GM19468 (cell line): ENCODE data around the gene FCRL1.

Source experiments
- ATAC-seq: cut with Tn5 transposase; IDR thresholded peaks from one replicate; pipeline ENCODE4 v1.9.1; 2021; ENCODE audit warnings: mild to moderate bottlenecking, moderate library complexity, moderate number of reproducible peaks; ENCODE audit not compliant: unreplicated experiment; ENCODE audit errors: extremely low read depth

The FCRL1 gene

DNA sequence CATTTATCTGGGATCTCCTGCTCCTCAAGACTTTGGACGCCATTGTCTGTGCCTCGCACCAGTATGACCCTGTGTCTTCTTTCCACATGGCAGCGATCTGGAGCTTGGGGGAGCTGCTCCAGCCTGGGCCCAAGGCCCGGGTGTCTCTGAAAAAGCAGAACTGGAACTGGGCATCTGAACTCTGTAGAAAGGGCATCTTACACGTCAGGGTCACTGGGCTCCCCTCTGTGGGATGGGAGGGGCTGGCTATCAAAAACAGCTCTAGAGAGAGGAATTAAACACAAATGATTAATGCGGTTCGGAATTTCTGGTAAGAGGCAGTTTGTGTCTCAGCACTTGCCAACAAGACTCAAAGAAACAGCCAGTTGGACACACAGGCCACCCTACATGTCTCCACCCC is 16.1 kb downstream of the FCRL1 start:
- ATAC-seq = no peak

DNA sequence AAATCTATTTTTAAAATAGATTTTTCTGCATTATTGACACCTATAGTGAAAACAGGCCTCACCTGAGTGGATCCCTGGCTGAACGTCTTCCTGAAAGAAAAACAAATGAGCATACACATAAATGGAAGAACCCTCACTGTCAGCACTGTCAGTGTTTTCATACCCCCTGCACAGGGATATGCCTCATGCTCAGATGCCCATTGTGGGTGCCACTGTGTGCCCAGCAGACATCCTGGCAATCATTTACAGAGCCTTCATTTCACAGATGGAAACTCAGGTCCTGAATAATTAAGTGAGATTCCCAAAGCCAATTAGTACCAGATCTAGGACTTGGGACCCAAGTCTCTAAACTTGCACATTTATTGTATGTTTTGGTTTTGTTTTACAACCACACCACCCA is 19.9 kb downstream of the FCRL1 start:
- no peak for ATAC-seq

DNA sequence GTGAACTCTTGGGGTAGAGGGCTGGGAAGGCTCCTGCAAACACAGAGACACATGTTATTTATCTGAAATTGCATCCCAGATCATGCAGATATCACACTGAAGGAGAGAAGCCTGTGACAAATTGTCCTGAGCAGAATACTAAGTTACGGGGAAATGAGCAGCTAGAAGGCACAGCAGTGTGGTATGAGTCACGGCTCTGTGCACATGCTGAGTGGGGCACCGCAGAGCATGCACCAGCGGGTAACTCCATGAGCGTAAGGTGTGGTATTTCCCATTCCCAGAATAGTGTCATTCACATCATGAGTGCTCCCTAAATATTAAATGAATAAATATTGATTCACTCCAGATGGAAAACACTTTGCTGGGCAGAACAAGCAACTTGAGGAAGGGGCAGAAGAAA is 21.7 kb downstream of the FCRL1 start:
- ATAC-seq = no peak

DNA sequence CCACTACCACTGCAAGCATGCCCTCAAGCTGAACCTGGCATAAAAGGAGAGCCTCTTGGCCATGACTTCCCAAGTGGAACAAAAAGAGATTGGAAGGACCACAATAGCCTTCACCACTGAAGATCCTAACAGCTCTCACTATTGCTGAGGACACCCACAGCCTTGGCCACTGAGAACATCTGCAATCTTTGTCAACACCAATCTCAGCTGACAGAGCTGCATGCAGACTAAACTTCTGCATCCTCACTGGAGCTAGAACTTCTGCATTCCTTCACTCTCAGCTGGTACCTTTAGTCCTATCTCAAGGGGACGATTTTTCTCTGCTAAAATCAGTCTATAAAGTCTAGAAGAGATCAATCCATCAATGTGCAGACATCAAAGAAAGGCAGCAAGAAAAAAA is 34.7 kb downstream of the FCRL1 start:
- ATAC-seq = no peak

DNA sequence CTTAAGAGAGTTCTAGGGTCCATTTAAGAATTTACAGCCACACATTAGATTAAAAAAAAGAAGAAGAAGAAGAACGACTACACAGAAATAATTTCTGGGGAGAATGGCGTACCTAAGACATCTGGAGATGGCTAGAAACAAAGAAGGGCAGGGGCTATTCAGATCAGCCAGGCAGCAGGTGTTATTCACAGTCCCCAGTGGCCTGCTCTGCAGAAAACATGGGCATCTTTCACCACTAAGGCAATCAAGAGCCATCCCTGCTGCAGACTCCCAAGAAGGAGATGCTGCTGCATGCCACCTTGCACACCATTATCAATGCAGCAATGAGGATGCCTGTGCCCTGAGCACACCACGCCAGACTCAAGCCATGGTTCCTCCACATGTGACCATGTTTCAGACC is 35.1 kb downstream of the FCRL1 start:
- no peak for ATAC-seq

DNA sequence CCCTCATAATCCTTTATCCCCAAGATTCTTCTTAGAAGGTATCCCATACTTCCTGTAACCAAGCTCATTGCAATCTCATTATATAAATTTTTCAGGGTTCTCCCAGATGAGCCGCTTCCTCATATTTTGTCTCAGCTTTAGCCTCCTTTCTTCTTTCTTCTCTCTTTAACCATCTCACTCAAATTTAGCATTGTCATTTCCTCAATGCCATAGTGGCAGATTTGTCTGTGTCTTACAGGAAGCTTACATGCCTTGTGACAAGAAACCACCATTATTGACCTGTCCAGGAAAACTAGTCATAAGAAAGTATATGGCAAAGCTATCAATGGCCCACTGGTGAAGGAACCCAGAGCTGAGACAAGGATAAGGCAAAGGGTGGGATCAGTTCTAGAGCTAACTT is 37.0 kb downstream of the FCRL1 start:
- ATAC-seq = no peak

DNA sequence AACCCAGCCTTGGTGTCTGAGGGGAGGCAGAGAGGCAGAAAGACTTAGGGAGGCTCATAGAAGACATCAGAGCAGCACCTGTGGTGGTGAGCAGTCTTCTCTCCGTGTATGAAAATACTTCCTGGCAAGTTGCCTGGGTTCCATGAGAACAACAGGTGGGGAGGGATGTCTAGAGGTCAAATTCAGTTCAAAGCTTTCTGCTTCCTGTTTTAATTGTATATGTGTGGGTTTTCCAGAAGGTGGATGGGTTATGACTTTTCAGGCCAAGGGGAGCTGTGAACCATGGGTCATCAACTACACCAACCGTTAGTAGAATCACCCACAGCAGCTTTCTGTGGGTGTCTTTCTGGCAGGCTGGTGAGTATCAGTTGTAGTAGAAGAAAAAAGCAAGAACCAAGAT is 38.9 kb downstream of the FCRL1 start:
- no peak for ATAC-seq

DNA sequence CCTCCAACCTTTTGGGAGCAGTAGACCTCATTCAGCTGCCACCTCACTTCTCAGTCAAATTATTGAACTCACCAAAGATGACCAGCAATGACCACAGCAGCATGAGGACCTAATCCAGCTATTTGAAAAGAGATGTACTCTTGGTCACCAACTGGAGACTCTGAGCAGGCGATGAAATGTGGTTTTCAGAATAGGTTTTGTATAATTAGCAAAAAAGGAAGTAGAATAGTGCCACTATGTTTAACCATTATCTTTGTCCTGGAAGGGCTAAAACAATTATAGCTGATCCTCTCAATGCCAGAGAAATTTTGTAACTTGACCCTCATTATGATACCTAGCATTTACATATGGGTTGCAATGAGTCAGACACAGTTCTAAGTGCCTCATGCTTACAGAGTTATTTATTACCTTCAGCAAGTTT is 42.9 kb downstream of the FCRL1 start, which contains the start of gene FCRL2:
Gene FCRL2 (minus strand): TSS at position 162 of the 421 bp plus-strand sequence. CDS start 59 bp downstream, at position 103.
- ATAC-seq = peak; percentile 36

DNA sequence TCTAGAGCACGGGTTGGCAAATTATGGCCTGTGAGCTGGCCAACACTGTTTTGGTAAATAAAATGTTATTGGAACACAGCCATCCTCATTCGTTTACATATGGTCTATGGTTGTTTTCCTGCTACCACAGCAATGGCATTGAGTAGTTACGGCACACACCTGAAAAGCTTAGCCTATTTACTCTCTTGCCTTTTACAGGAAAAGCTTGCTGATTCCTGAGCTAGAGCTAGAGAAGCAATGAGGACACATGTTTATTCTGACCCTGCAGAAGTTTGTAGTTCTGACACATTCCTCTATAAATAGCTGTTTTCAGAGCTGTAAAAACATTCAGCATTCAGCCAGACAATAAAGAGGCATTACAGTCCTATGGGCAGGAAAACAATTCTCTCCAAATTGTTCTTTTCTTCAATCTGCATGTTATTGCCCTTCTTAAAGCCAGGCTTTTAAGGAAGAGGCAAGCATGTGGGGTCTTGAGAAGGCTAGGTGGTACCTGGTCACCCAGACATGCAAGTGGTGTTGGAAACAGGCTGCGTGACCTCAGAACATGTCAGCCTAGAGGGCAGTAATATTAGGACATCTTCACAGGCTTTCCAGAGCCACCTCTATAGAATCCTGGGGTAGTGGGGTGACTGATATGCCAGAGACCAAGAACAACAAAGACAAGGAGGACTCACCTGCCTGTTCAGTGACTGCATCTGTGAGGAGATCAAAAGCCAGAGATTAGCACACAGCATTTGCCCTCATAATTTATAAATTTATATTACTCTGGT is 44.6 kb downstream of the FCRL1 start:
- ATAC-seq = no peak

DNA sequence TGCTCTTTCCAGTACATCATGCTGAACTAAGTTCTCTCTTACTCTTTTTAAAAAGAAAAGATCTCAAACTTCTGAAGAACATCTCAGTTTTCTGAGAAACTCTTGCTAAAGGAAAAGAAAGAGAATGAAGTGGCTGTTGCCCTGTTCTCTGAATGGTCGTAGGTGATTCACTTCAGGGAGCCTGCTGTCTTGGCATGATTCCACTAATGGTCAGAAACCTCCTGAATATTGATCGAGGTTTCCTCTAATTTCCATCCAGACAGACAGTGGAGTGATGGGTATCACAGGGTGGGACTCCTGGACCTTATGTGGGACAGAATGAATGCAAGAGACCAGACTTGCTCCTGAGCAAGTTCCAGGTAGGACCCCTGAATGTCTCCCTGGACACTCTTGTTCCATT is 45.5 kb downstream of the FCRL1 start:
- ATAC-seq = no peak

DNA sequence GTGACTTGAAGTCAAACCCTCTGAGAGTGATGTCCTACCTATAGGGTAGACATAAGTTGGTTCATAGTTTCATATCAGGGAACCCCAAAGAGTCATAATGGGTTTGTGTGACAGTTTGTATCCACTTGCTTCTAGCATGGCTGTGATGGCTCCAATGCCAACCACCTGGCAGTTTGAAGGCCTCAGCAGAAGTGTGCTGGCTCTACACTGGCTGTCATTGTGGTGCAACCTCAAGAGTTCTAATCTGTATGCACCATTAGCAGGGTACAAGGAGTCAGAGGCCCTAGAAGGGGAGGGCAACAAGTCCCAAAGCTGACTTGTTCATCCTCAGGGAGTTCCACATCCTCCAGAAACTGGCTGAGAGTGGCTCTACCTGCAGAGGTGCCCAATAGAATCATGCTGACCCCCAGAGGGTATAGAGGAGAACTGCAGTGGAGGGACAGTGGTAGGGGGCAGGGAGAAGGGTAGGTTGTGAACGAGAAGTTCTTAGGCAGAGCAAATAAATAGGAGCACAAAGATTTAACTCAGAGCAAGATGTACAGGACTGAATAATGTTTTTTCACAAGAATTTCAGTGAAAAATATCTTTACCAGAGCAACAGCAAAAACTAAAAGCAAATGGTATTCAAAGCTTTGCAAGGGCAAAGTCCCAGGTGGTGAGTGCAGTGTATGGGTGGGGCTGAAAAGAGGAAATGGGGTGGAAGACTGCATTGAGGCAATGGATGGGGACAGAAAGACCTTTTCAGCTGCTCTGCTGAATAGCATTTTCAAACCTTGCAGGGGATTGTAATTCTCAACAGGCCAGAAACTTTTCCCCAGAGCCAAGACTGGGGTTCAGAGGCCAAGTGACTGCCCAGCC is 46.2 kb downstream of the FCRL1 start:
- ATAC-seq = peak; percentile 26

DNA sequence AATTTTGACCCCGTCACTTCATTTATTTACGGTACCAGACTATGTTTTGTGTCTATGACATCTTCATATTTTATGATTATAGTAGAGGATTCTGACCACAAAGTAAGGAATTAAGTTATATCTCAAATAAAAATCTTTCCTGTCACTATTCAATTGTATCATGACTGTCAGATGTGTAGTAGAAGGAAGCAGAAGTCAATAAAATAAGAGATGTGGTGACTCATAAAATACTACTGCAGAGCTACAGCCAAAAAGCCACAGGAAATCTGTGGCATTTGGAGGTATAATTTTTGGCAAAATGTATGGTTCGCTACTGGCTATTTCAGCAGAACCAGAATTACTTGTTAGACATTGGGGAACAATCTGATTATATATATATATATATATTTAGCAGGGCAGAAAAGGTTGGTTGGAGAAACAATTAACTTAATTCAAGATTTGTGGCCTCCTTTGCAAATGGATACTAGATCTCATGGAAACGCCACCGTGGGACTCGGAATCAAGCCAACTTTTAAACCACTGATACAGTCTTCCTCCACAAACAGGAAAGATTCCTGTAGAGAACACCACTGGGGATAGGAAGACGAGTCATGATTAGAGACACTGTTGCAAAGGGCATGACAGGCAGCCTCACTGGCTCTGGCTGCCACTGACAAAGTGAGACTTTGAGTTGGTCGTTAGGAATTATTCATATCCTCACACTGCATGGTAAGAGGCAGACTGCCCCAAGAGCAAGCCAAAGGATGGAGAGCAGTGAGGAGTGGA is 48.1 kb downstream of the FCRL1 start:
- no peak for ATAC-seq

DNA sequence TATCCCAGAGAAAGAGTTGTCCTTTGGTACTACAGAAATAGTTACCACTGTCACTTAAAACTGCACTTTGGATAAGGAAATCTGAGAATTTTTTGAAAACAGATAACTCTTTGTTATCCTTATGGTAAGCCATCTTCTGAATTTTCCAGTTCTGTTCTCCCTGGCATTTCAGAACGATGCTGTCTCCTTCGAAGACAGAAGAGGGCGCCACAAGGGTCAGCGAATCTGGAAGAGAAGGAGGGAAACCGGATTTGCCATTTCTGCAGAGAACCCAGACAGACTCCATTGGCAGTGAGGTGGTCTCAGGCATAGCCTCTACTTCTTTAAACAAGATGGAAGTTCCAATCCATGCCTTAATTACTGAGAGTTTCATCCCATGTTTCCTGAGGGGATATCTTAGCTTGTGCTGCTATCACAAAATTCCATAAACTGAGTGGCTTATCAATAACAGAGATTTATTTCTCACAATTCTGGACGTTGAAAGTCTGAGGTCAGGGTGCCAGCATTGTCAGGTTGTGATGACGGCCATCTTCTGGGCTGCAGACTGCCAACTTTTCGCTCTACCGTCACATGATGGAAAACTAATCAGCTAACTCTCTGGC is 49.4 kb downstream of the FCRL1 start:
- ATAC-seq = no peak

DNA sequence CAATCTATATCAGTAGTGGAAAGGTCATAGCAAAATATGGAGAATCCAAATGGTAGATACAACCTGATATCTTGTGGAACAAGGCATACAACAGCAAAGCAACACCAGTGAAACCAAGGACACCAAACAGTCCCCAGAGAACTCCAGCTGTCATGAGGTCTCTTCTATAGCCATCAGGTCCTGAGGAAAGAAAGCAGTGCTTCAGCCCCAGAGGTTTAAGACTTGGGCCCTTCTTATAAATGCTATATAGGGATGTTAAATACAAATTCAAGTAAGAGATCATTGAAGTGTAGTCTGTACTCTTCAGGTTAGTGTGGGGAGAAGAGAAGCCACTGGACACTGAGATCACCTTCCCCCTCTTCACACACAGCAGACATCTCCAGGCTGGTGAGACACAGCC is 53.1 kb downstream of the FCRL1 start:
- no peak for ATAC-seq

DNA sequence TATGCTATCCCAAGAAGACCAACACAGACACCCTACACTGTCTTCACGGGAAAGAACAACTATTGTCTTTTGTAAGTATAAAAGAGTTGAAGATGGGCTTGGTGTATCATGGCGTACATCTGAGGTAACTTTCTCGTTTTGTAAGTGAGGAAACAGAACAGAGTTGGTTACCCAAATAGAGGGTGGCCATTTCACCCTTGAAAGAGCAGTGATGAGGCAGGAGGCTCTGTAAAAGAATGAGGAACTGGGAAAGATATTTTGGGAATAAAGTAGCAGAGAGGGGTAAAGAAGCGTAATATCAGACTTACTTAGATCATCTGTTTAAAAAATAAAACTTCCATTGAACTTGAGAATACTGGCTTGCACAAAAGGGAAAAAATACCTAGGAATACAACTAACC is 61.9 kb downstream of the FCRL1 start:
- no peak for ATAC-seq

DNA sequence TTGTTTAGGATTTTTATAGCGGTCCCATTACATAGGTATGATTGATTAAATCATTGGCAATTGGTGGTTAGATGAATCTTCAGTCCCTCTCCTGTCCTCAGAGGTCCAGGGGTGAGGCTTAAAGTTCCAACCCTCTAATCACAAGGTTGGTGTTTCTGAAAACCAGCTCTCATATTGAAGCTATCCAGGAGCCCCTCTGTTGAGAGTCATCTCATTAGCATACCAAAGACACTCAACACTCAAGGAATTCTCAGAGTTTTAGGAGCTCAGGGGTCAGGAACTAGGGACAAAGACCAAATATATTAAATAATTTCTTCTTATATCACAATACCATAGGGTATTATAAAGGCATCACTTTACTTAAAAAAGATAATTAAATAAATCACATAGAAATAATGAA is 66.3 kb downstream of the FCRL1 start:
- no peak for ATAC-seq

DNA sequence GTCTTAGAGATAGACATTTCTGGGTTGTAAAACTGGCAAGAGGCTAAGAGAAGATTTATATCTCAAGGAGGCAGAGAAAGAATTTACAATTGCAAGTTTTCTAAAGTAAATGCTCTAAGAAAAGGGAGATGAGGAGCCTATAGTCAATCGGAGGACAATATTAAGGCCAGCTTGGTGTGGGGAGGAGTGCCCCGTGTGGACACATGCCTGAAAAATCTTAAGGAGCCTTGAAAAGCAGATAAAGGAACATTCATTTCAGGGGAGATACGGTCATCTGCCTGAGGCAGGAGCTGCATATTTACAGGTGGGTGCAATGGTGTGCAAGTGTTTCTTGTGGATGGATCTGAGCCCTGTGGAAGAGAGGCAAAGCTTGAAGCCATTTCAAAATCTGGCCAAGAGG is 68.6 kb downstream of the FCRL1 start:
- no peak for ATAC-seq

DNA sequence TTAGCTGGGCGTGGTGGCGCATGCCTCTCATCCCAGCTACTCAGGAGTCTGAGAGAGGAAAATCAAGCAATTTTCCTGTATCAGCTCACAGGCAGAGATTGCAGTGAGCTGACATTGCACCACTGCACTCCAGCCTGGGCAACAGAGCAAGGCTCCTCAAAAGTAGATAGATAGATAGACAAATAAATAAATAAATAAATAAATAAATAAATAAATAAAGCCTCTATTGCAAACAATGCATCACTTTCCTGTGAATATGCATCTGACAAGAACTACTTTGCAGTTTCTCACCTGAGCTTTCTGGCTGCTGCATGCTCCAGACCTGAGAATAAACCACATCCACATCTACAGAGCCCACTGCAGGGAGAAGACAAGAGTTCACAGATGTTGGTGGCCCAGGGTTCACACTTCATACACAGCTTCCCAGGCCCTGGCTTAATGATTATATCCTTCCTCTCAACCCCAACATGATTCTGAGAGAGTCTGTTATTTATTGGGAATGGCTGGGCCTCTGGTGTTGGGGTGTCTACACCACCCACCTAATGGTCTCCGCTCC is 71.6 kb downstream of the FCRL1 start:
- no peak for ATAC-seq
